A549 (cell line): ENCODE data around the gene OSBPL8. TPM values are rescaled to one million over a fixed set of nuclear protein-coding genes. Genes with fewer than 3 reads are reported as not detected.
A peak's percentile ranks its signal among the peaks of the same experiment; 100 is the strongest.

Source experiments
- ATAC-seq, 2 experiments: fragments of 200-7000 bp in 1 of 2; fragments of >200 bp in 1 of 2; cut with Nextera tagmentation in 1 of 2; cut with Tn5 transposase in 1 of 2; 3 replicates each; pipeline versions ENCODE4 v1.8.0 to v1.9.1; 2018 to 2020; ENCODE audit warnings: mild to moderate bottlenecking in 1 of 2, moderate library complexity in 1 of 2
- CTCF ChIA-PET: fragments of 300-600 bp; sonication (Branson Sonifier 250); formaldehyde crosslinking; extraction: SDS; loops from one replicate; lab custom pipeline; 2021; ENCODE audit warnings: antibody characterized with exemption, inconsistent platforms; lab: Yijun Ruan, JAX
- POLR2A ChIA-PET: fragments of 350-600 bp; formaldehyde crosslinking; extraction: SDS; loops from one replicate; lab custom pipeline; 2021; ENCODE audit warnings: antibody characterized with exemption, inconsistent platforms; lab: Yijun Ruan, JAX
- DNase-seq, 2 experiments: peaks; one replicate each; pipeline versions ENCODE4 v3.0.0 to v3.0.0-alpha.2; 2011 to 2016; ENCODE audit warnings: low read depth in 1 of 2, low spot score in 1 of 2
- FAIRE-seq: peaks from 2 replicates; lab custom pipeline; 2011; peaks lifted over from hg19 to GRCh38; lab: Jason Lieb, UNC
- H3K27ac ChIP-seq, 2 experiments: fragments of >200 bp; sonication (Bioruptor Twin); formaldehyde crosslinking; 3 replicates each; pipeline ENCODE4 v1.5.1; 2016 to 2017
- H3K4me1 ChIP-seq: fragments of >200 bp; sonication (Bioruptor Twin); formaldehyde crosslinking; 3 replicates; pipeline ENCODE4 v1.6.1; 2016
- H3K4me2 ChIP-seq: fragments of >200 bp; sonication (Bioruptor Twin); formaldehyde crosslinking; 3 replicates; pipeline ENCODE4 v1.6.1; 2016
- H3K4me3 ChIP-seq: fragments of >200 bp; sonication (Bioruptor Twin); formaldehyde crosslinking; 3 replicates; pipeline ENCODE4 v1.5.1; 2016
- H3K9me3 ChIP-seq: fragments of >200 bp; sonication (Bioruptor Twin); formaldehyde crosslinking; 3 replicates; pipeline ENCODE4 v1.6.1; 2016
- CHD2 ChIP-seq: fragments of 150-350 bp; IDR thresholded peaks from 2 replicates; pipeline ENCODE4 v1.6.1; 2014; ENCODE audit warnings: low read length; ENCODE audit not compliant: partially characterized antibody
- CHD4 ChIP-seq: fragments of 200-600 bp; sonication (generic); IDR thresholded peaks from 2 replicates; pipeline ENCODE4 v1.6.1; 2016; ENCODE audit warnings: antibody characterized with exemption, mild to moderate bottlenecking, borderline replicate concordance
- ESRRA ChIP-seq: fragments of 150-350 bp; IDR thresholded peaks from 2 replicates; pipeline ENCODE4 v1.6.1; 2014; ENCODE audit warnings: mild to moderate bottlenecking, low read length, borderline replicate concordance
- FOSL2 ChIP-seq, 2 experiments: fragments of 450-650 bp in 1 of 2; fragments of >200 bp in 1 of 2; sonication (Bioruptor Twin) in 1 of 2; formaldehyde crosslinking; IDR thresholded peaks; 2 replicates each; pipeline versions ENCODE4 v1.5.0 to v1.6.1; 2016 to 2020; ENCODE audit warnings: mild to moderate bottlenecking in 1 of 2, moderate library complexity in 1 of 2
- FOXS1 ChIP-seq: fragments of 250-450 bp; sonication (Bioruptor Pico); IDR thresholded peaks from 2 replicates; pipeline ENCODE4 v1.5.0; 2020; ENCODE audit warnings: mild to moderate bottlenecking, moderate library complexity
- GATA3 ChIP-seq: IDR thresholded peaks from 2 replicates; pipeline ENCODE4 v1.6.1; 2012; ENCODE audit warnings: borderline replicate concordance
- HEYL ChIP-seq: fragments of 250-450 bp; sonication (Bioruptor Pico); IDR thresholded peaks from 2 replicates; pipeline ENCODE4 v1.8.0; 2021; ENCODE audit warnings: mild to moderate bottlenecking, moderate library complexity
- JUN ChIP-seq, 2 experiments: fragments of >200 bp; sonication (Bioruptor Twin); formaldehyde crosslinking; IDR thresholded peaks; 2 replicates in 1 of 2; 3 replicates in 1 of 2; pipeline ENCODE4 v1.6.1; 2016 to 2017
- KDM1A ChIP-seq: fragments of 200-600 bp; sonication (generic); IDR thresholded peaks from 2 replicates; pipeline ENCODE4 v1.6.1; 2016; ENCODE audit warnings: low read depth, mild to moderate bottlenecking
- KDM5A ChIP-seq: fragments of 200-600 bp; sonication (generic); IDR thresholded peaks from 2 replicates; pipeline ENCODE4 v1.6.1; 2016; ENCODE audit warnings: antibody characterized with exemption, mild to moderate bottlenecking
- NFE2L2 ChIP-seq: fragments of 150-350 bp; conservative IDR thresholded peaks from 2 replicates; pipeline ENCODE4 v1.6.1; 2014; ENCODE audit warnings: low read length
- NR3C1 ChIP-seq: fragments of >200 bp; sonication (Bioruptor Twin); formaldehyde crosslinking; IDR thresholded peaks from 3 replicates; pipeline ENCODE4 v1.6.1; 2017
- POLR2A ChIP-seq: IDR thresholded peaks from 2 replicates; pipeline ENCODE4 v1.6.1; 2012; ENCODE audit warnings: mild to moderate bottlenecking, low read length
- RAD21 ChIP-seq, 2 experiments: fragments of >200 bp in 1 of 2; sonication (Bioruptor Twin) in 1 of 2; formaldehyde crosslinking in 1 of 2; IDR thresholded peaks in 1 of 2; conservative IDR thresholded peaks in 1 of 2; 2 replicates in 1 of 2; 3 replicates in 1 of 2; pipeline ENCODE4 v1.6.1; 2012 to 2018; ENCODE audit warnings: inconsistent platforms in 1 of 2
- RARB ChIP-seq: fragments of 250-450 bp; sonication (Bioruptor Pico); IDR thresholded peaks from 2 replicates; pipeline ENCODE4 v1.8.0; 2021; ENCODE audit warnings: mild to moderate bottlenecking, moderate library complexity
- SMC3 ChIP-seq: fragments of >200 bp; sonication (Bioruptor Twin); formaldehyde crosslinking; IDR thresholded peaks from 3 replicates; pipeline ENCODE4 v1.6.1; 2018; ENCODE audit warnings: inconsistent platforms
- WGBS: methylation state at CpG from one replicate; pipeline ENCODE4 v1.1.6; 2017; ENCODE audit errors: missing lambda C conversion rate; 5-methylcytosine and 5-hydroxymethylcytosine counted together
- polyA plus RNA-seq, 4 experiments: library from polyadenylated mRNA; depleted of rRNA in 3 of 4; stranded (reverse); fragments of >200 nt; fragmentation: RNase III in 1 of 4; extraction: RNeasy Plus Mini Kit Qiagen cat#74134 plus additional on column Dnase treatment in 1 of 4; gene quantifications; 2 replicates in 3 of 4; 3 replicates in 1 of 4; pipeline ENCODE4 v1.2.3, GENCODE V29; 2011 to 2017
- TF ChIP-seq, protein P1 (sequence below): fragments of 200-600 bp; sonication (generic); IDR thresholded peaks from 2 replicates; pipeline ENCODE4 v1.6.1; 2016; ENCODE audit warnings: antibody characterized with exemption, mild to moderate bottlenecking, moderate library complexity
- TF ChIP-seq, protein P2 (sequence below): IDR thresholded peaks from 2 replicates; pipeline ENCODE4 v1.6.1; 2012; ENCODE audit warnings: low read depth, borderline replicate concordance
- TF ChIP-seq, protein P3 (sequence below): fragments of 250-450 bp; sonication (Bioruptor Pico); IDR thresholded peaks from 2 replicates; pipeline ENCODE4 v1.5.0; 2020; ENCODE audit warnings: low read depth, mild to moderate bottlenecking, moderate library complexity
- TF ChIP-seq, protein P4 (sequence below): fragments of >200 bp; sonication (Bioruptor Twin); formaldehyde crosslinking; IDR thresholded peaks from 2 replicates; pipeline ENCODE4 v1.6.1; 2016
- TF ChIP-seq, protein P5 (sequence below): fragments of 150-350 bp; IDR thresholded peaks from 2 replicates; pipeline ENCODE4 v1.6.1; 2014; ENCODE audit warnings: low read depth, mild to moderate bottlenecking, low read length

OSBPL8 gene
- polyA plus RNA-seq, 2 of the 4 experiments (the other 2 are of a cell fraction), result 15.4 to 43.2 TPM

DNA sequence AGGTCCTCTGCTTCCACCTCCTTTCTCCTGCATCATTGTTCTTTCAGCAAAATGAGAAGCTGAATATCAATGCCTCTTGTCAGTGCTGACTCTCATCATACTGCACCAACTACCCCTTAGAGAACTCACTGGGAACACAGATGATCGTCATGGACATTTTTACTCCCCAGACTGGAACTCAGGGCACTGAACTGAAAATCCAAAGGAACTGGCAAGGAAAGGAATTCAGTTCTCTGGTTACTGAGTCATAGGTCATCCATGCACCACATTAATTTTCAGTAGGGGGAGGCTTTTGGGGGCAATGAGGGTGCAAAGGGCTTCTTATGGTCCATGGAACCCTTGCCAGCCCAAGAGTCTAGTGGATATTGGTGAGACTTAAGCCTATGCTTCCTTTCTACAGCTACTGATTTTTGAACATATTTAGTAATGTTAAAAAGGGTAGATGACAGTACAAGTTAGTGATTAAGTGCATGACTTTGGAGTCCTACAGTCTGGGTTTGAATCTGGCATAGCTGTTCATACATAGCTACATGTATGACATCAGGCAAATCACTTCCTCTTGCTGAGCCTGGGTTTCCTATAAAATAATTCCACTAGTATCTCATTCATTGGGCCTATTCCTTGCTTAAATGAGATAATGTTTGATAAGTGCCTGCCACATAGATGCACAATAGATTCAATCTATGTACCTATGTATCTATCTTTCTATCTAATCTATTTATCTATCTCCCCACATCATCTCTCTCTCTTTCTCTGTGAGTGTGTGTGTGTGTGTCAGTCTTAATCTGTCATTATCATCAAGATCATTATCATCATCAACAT, 240.6 kb downstream of the OSBPL8 start:
- POLR2A ChIA-PET, result interaction anchor here (1.4 kb wide), 1 partner anchor 136 kb away, joined by 4 read pairs; no protein-coding TSS in a partner anchor
- H3K4me2 ChIP-seq, result peak overlapping the region; percentile 49
- peak overlapping the region; percentile 42 to 79 for H3K27ac ChIP-seq
- 73% methylated on average over 1 of the region's 1 CpG for WGBS
- H3K9me3 ChIP-seq, result 0 out of 3 replicates have a peak, but pooled peaks cover 8% of the 10 kb centered on the region
- TF ChIP-seq ESRRA (no peak), FOSL2 (IDR thresholded peaks at IDR 0.05) (no peak), FOSL2 (CRISPR knock-in tag; IDR thresholded peaks at IDR 0.05) (no peak), RAD21 (conservative IDR thresholded peaks at IDR 0.05 in 1 of 2, IDR thresholded peaks at IDR 0.05 in 1 of 2) (no peak), KDM1A (no peak), CHD2 (no peak), POLR2A (no peak), HEYL (CRISPR knock-in tag) (no peak)
- TF ChIP-seq, protein P1, sequence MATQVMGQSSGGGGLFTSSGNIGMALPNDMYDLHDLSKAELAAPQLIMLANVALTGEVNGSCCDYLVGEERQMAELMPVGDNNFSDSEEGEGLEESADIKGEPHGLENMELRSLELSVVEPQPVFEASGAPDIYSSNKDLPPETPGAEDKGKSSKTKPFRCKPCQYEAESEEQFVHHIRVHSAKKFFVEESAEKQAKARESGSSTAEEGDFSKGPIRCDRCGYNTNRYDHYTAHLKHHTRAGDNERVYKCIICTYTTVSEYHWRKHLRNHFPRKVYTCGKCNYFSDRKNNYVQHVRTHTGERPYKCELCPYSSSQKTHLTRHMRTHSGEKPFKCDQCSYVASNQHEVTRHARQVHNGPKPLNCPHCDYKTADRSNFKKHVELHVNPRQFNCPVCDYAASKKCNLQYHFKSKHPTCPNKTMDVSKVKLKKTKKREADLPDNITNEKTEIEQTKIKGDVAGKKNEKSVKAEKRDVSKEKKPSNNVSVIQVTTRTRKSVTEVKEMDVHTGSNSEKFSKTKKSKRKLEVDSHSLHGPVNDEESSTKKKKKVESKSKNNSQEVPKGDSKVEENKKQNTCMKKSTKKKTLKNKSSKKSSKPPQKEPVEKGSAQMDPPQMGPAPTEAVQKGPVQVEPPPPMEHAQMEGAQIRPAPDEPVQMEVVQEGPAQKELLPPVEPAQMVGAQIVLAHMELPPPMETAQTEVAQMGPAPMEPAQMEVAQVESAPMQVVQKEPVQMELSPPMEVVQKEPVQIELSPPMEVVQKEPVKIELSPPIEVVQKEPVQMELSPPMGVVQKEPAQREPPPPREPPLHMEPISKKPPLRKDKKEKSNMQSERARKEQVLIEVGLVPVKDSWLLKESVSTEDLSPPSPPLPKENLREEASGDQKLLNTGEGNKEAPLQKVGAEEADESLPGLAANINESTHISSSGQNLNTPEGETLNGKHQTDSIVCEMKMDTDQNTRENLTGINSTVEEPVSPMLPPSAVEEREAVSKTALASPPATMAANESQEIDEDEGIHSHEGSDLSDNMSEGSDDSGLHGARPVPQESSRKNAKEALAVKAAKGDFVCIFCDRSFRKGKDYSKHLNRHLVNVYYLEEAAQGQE, result no peak
- TF ChIP-seq, protein P2, sequence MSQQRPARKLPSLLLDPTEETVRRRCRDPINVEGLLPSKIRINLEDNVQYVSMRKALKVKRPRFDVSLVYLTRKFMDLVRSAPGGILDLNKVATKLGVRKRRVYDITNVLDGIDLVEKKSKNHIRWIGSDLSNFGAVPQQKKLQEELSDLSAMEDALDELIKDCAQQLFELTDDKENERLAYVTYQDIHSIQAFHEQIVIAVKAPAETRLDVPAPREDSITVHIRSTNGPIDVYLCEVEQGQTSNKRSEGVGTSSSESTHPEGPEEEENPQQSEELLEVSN, result no peak
- TF ChIP-seq, protein P3, sequence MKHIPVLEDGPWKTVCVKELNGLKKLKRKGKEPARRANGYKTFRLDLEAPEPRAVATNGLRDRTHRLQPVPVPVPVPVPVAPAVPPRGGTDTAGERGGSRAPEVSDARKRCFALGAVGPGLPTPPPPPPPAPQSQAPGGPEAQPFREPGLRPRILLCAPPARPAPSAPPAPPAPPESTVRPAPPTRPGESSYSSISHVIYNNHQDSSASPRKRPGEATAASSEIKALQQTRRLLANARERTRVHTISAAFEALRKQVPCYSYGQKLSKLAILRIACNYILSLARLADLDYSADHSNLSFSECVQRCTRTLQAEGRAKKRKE, result no peak
- peak overlapping the region; percentile 46 for H3K4me3 ChIP-seq
- CTCF ChIA-PET, result interaction anchor here (0.7 kb wide), 2 partner anchors 11 to 136 kb away, joined by 3 read pairs; no protein-coding TSS in a partner anchor
- DNase-seq (no peak), FAIRE-seq (no peak), ATAC-seq (peak; percentile 24 to 61; a peak in 4 of 6 replicates)
- peaks cover 7% of the 10 kb centered on the region; the same call in 2 of the 3 replicates for H3K4me1 ChIP-seq

DNA sequence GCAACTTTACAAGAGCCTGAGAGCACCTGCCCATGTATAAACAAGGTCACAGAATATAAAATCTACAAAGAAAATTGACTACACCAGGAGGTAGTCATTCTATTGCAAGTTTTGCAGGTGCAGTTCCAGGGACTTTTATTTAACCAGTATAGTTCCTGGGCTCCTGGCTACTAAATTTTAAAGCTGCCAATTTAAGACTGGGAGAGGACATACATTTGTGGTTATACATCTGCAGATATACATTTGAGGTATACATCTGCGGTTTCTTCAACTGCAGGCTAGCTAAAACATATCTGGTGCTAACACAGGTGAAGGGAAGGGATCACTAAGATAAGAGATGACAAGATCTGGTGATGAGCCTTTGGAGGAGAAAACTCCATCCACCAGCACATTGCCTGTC, 241.6 kb downstream of the OSBPL8 start:
- FAIRE-seq (no peak), ATAC-seq (no peak), DNase-seq (no peak)
- no peak overlapping the region for H3K4me3 ChIP-seq
- peaks cover 7% of the 10 kb centered on the region; the same call in 2 of the 3 replicates for H3K4me1 ChIP-seq
- H3K27ac ChIP-seq, result no peak overlapping the region
- H3K9me3 ChIP-seq, result 0 out of 3 replicates have a peak, but pooled peaks cover 8% of the 10 kb centered on the region
- POLR2A ChIA-PET, result no interaction called here
- no peak for TF ChIP-seq ESRRA
- no peak overlapping the region for H3K4me2 ChIP-seq
- WGBS, result 96% methylated on average over 1 of the region's 1 CpG
- CTCF ChIA-PET, result interaction anchor here (0.7 to 2.1 kb wide), 2 partner anchors 10 to 30 kb away, joined by 3 to 7 read pairs; partner anchors contain the start of gene BBS10

DNA sequence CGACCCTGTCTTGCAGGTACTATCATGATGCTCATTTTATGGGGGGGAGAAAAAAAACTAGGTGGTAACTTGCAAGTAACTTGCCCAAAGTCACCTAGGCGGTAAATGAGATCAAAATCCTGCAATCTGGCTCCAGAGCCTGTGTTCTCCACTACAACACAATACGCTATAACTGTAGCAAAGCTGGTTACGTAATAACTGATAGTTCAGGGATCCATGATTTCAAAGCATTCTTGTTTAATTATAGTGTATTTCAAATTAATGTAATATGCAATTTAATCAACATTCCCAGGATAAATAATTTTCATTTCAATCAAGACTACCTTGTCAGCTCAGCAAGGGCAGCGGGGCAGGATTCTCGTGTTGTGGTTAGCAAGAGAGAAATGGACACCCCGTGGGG, 243.1 kb downstream of the OSBPL8 start:
- ChIA-PET POLR2A (no interaction called here), CTCF (interaction anchor here (2.1 kb wide), 1 partner anchor 31 kb away, joined by 7 read pairs; the partner anchor contains the start of gene BBS10)
- FAIRE-seq (no peak), ATAC-seq (no peak), DNase-seq (no peak)
- no peak overlapping the region for H3K4me3 ChIP-seq
- no peak overlapping the region for H3K27ac ChIP-seq
- H3K9me3 ChIP-seq, result 0 out of 3 replicates have a peak, but pooled peaks cover 5% of the 10 kb centered on the region
- no peak overlapping the region for H3K4me2 ChIP-seq
- TF ChIP-seq NR3C1 (no peak), SMC3 (no peak), GATA3 (no peak), NFE2L2 (no peak), KDM5A (no peak), CHD4 (no peak), FOXS1 (CRISPR knock-in tag) (no peak), RARB (CRISPR knock-in tag) (no peak), JUN (IDR thresholded peaks at IDR 0.05) (no peak)
- TF ChIP-seq, protein P4, sequence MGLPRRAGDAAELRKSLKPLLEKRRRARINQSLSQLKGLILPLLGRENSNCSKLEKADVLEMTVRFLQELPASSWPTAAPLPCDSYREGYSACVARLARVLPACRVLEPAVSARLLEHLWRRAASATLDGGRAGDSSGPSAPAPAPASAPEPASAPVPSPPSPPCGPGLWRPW, result no peak
- TF ChIP-seq, protein P1, result no peak
- TF ChIP-seq, protein P5, sequence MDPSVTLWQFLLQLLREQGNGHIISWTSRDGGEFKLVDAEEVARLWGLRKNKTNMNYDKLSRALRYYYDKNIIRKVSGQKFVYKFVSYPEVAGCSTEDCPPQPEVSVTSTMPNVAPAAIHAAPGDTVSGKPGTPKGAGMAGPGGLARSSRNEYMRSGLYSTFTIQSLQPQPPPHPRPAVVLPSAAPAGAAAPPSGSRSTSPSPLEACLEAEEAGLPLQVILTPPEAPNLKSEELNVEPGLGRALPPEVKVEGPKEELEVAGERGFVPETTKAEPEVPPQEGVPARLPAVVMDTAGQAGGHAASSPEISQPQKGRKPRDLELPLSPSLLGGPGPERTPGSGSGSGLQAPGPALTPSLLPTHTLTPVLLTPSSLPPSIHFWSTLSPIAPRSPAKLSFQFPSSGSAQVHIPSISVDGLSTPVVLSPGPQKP, result no peak
- 75% methylated on average over 7 of the region's 7 CpGs for WGBS
- H3K4me1 ChIP-seq, result peaks cover 19% of the 10 kb centered on the region
